C4-2B (cell line): ENCODE results near the gene FA2H.
"Not testable (repeated sequence)": the region's sequence is repeated elsewhere in the genome, so short reads cannot be mapped to it uniquely, and the experiment has no call there.

ENCODE experiments used
- H3K27ac ChIP-seq: fragments of 450-650 bp; 2 replicates; pipeline ENCODE4 v1.5.1; 2017
- ZFX ChIP-seq: fragments of 450-650 bp; IDR thresholded peaks from 2 replicates; pipeline ENCODE4 v1.6.1; 2017
- TF ChIP-seq, protein P1 (sequence below): fragments of 450-650 bp; conservative IDR thresholded peaks from 2 replicates; pipeline ENCODE4 v1.5.1; 2017; ENCODE audit warnings: mild to moderate bottlenecking

FA2H gene

GRCh38 chr16:74768239-74768638 lies 6.4 kb downstream of the FA2H start:
- TF ChIP-seq, protein P1, sequence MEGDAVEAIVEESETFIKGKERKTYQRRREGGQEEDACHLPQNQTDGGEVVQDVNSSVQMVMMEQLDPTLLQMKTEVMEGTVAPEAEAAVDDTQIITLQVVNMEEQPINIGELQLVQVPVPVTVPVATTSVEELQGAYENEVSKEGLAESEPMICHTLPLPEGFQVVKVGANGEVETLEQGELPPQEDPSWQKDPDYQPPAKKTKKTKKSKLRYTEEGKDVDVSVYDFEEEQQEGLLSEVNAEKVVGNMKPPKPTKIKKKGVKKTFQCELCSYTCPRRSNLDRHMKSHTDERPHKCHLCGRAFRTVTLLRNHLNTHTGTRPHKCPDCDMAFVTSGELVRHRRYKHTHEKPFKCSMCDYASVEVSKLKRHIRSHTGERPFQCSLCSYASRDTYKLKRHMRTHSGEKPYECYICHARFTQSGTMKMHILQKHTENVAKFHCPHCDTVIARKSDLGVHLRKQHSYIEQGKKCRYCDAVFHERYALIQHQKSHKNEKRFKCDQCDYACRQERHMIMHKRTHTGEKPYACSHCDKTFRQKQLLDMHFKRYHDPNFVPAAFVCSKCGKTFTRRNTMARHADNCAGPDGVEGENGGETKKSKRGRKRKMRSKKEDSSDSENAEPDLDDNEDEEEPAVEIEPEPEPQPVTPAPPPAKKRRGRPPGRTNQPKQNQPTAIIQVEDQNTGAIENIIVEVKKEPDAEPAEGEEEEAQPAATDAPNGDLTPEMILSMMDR: no peak
- TF ChIP-seq ZFX: no peak
- H3K27ac ChIP-seq: no peak overlapping the region

DNA sequence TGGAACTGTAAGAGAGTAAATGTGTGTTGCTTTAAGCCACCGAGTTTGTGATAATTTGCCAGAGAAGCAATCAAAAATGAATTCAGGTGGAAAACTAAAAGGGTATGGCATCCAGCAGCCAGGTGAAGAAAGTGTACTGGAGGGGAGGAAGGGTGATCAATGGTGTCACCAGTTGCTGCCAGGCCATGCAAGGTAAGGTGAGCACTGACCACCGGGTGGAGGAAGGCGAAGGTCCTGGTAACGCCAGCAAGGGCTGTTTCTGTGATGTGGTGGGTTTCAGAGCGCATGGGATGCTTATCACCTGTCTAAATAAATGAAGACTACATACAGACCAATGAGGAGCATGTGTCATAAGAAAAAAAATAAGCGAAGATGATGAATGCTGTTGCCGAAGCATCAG lies 6.9 kb downstream of the FA2H start:
- H3K27ac ChIP-seq: no peak overlapping the region
- TF ChIP-seq, protein P1: no peak
- no peak for TF ChIP-seq ZFX

GRCh38 chr16:74766729-74767128 lies 7.9 kb downstream of the FA2H start:
- TF ChIP-seq ZFX: no peak
- TF ChIP-seq, protein P1: no peak; the same call in none of the 2 replicates
- no peak overlapping the region for H3K27ac ChIP-seq

DNA sequence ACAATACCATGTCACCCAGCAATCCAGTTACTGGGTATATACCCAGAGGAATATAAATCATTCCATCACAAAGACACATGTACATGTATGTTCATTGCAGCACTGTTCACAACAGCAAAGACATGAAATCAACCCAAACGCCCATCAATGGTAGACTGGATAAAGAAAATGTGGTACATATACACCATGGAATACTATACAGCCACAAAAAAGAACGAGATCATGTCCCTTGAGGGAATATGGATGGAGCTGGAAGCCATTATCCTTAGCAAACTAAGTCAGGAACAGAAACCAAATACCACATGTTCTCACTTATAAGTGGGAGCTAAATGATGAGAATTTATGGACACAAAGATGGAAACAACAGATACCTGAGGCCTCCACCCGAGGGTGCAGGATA lies 10.4 kb downstream of the FA2H start:
- not testable (repeated sequence) for H3K27ac ChIP-seq

DNA sequence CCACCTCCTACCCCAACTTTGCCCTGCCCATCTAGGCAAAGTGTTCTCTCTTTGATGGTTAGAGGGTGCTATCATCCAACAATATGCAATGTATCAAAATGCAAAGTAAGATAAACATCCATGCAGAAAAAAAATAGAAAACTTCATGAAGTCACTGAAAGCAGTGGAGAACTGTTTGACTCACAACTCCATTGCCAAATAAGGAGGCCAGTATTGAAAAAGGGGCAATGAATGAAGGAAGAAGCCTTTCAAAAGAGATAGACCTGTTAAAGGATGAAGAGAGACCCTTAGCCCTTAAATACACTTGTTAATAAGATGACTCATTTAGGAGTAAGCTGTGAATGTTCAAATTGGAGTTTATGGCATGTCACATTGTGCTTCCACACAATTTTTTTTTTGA lies 13.0 kb downstream of the FA2H start:
- no peak for TF ChIP-seq ZFX
- TF ChIP-seq, protein P1: no peak
- H3K27ac ChIP-seq: no peak overlapping the region

DNA sequence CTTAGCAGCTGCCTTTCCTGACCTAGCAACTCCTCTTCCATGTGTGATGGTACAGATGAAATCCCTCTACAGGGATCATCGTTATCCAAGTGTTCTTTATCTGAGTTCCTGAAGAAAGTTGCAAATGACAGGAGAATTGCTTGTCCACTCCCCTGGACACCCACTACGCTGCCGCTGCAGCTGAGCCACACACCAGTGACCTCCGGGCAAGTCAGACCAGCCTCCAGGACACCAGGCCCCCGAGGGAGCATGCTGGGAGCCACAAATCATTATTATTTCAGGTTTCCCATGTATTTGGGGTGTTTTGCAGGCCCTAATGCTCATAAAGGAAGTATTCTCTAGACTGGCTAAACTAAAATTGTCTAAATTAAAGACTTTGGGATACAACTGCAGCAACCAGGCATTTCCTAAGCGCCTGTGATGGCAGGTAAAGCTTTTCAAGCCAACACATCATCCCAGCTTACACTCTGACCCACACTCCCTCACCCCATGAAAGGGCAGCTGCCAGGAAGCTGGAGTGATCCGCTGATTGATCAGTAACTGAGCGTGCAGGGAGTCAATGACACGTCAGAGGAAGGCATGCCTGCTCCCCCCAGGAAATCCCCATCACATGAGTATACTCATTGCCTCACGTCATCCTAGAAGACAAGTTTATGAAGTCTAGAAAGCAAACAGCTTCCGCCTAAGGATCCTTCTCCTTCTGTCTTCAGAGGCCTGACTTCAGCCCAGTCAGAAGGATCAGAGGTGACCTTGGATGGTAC lies 14.4 kb downstream of the FA2H start:
- H3K27ac ChIP-seq: no peak overlapping the region
- no peak for TF ChIP-seq ZFX

DNA sequence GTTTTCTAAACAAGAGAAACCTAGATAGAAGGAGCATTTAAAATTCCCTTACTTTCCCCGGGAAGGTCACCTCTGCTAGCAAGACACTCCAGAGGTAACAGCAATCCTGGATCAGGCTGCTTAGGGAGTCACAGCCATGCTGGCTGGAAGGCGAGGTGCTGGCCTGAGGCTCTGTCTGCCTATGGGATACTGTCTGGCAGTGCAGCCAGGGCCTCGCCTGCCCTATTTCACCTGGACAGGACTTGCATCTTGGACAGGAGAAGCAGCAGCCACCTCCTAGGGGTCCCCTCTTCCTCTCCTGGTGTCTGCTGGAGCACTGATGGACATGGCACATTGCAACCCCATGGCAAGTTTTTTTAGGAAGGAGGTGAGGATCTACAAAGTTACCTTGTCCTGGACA lies 15.1 kb downstream of the FA2H start:
- no peak overlapping the region for H3K27ac ChIP-seq
- no peak for TF ChIP-seq ZFX
- TF ChIP-seq, protein P1: no peak

GRCh38 chr16:74758801-74759200 lies 15.8 kb downstream of the FA2H start:
- no peak overlapping the region for H3K27ac ChIP-seq
- TF ChIP-seq, protein P1: no peak
- no peak for TF ChIP-seq ZFX
